Right hindlimb (tissue), 1 donor: ENCODE results near the gene SUCO.

Source experiments
- DNase-seq: peaks from one replicate; pipeline ENCODE4 v3.0.0-alpha.2; 2018

Gene SUCO

GRCh38 chr1:172650474-172651193, 117.7 kb downstream of the SUCO start:
- no peak for DNase-seq

DNA sequence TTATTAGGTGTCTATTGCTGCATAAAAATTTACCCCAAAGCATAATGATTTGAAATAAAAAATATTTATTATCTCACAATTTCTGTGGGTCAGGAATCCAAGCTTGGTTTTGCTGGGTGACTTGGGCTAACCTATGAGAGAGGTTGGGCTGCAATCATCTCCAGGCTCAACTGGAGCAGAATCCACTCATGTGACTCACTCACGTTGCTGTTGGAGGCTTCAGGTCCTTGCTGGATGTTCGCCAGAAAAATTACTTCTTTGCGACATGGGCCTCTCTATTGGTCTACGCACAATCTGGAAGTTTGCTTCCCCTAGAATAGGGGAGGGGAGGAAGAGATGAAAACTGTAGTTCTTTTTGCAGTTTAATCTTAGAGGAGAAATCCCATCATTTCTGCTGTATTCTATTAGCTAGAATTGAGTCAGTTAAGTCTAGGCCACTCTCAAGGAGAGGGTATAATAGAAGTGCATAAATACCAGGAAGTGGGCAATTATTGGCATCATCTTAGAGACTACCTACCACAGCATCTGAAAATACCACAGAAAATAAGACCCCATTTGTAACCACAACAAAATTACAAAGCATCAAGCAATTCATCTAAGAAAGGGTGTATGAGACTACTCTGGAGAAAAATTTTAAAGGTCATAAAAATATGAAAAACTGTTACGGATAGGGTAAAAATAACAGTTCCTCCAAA, 120.2 kb downstream of the SUCO start:
- no peak for DNase-seq

DNA sequence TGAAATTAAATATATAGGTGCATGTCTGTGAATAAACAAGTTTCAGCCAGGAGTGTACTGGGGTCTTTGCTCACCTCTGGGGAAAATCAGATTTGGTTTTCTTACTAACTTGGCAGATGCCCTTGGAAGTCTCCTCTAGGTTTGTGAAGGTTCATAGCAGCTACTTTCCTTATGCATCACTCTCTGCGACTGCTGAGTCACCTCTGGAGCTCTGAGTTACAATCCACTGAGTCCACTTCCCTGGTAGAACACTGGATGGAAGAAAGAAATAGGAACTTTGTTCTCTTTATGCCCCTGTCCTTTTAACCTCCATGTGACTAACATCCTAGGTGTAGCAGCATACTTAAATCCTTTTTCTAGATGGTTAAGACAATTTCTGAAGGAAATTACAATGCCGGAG, 121.6 kb downstream of the SUCO start:
- DNase-seq, result no peak

DNA sequence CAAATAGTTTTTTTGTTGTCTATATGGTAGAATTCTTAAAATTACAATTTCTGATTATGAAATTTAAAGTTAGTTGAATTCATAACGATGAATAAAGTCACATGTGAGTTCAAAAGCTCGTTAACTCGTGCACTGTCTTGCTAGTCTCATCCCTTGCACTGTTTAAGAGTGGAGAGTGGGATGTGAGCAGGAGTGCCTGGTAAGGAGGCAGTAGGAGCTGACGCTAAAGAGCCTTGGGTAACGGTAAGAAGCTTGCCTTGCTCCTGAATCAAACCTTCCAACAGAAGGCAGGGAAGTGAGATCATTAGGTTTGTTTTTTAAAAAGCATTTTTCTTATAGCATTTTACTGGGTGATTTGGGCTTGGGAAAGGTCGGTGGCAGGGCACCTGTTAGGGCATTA, 123.6 kb downstream of the SUCO start:
- no peak for DNase-seq

DNA sequence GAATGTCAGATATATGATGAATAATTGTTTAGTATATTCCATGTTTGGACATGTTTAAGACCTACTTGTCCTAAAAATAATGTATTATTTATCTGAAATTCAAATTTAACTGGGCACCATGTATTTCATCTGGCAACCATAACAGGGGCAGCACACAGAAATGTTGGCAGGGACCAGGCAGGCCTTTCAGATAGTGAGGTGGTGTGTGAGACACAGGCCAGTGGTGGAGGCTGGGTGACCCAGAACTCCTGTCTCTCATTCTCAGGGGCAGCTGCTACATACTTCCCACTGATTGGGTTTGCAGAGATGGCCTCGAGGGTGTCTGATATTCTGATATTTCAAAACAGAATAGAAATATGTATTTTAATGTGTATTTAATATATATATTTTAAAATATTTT, 124.6 kb downstream of the SUCO start:
- no peak for DNase-seq

DNA sequence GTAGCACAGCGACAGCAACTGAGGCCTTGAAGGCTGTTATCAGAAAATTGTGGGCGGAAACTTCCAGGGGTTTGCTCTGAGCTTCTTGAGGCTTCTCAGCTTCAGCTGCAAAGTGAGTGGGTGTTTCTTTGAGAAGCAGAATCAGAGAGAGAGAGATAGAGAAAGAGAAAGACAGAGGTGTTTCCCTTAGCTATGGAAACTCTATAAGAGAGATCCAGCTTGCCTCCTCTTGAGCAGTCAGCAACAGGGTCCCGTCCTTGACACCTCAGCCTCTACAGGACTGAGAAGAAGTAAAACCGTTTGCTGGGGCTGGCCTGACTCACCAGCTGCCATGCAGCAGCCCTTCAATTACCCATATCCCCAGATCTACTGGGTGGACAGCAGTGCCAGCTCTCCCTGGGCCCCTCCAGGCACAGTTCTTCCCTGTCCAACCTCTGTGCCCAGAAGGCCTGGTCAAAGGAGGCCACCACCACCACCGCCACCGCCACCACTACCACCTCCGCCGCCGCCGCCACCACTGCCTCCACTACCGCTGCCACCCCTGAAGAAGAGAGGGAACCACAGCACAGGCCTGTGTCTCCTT, 126.0 kb downstream of the SUCO start, which contains the start of gene FASLG:
Gene FASLG, plus strand, starts transcription at position 233 of the 583 bp plus-strand sequence. Its CDS starts 99 bp downstream, at position 332.
- DNase-seq, result no peak

- no peak for DNase-seq
Observed at GRCh38 chr1:172661107-172661506, 128.2 kb downstream of the SUCO start.
